ENCODE data around the gene FAAP20. TPM values are rescaled to one million over a fixed set of nuclear protein-coding genes. Genes with fewer than 3 reads are reported as not detected.

FAAP20 gene
- total RNA-seq, 1 experiment from 2014 or later: 119 TPM

DNA sequence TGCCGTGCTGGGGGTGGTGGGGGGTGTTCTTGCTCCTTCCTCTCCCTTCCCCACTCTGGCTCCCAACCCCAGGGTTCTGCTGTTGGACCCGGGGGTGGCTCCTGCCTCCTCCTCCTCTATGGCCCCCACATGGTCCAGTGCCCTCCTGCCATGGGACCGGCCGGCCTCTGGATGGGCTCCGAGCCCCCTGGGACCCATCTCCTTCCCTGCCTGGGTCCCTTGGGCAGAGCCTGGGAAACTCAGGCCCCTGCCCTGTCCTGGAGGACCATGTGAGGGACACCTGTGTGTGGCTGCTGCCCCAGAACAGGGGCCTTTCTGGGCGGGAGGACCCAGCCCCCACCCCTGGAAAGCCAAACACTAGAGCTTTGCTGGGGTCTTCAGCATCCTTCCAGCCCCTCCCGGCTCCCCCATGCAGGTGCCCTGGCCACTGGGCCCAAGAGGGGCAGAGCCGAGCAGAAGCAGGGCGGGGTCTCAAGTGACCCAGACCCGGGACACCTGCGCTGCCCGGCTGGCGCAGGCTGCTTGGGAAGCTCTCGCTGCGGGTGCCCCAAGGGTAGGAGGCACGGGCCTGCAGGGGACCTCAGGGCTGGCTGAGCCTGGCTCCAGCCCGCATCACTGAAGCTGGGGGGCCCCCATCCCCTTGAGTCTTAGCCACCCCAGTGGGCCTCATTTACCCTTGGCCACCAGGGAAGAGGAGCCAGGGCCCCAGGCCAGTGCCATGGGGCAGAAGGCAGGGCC is 2.5 kb upstream of the FAAP20 start:
- no peaks in the 10 kb centered on the region; the same call in 1 of the 2 replicates for H3K27me3 Mint-ChIP-seq (ENCODE audit: low read depth)
- H3K27ac ChIP-seq (ENCODE audit: insufficient read length, low read depth, low read length): no peak overlapping the region

More for the DNA sequence above, 2.5 kb upstream of the FAAP20 start:
- Histone ChIP-seq H3K18ac (ENCODE audit: insufficient read length, low read depth, low read length) (no peak overlapping the region), H3K9me3 (ENCODE audit: control insufficient read depth, low read depth, low read length) (no peaks in the 10 kb centered on the region), H2AFZ (ENCODE audit: low read length) (no peak overlapping the region), H3K79me1 (ENCODE audit: insufficient read depth, low read depth, low read length, poor library complexity, severe bottlenecking) (no peaks in the 10 kb centered on the region), H3T11ph (ENCODE audit: low read length) (no peak overlapping the region), H3K4ac (ENCODE audit: low read depth, low read length) (no peak overlapping the region), H3K23me2 (ENCODE audit: insufficient read length, low read depth, low read length, poor library complexity, severe bottlenecking) (peaks cover 5% of the 10 kb centered on the region), H3K23ac (ENCODE audit: insufficient read length, low read depth, low read length) (no peak overlapping the region), H3K27me3 (ENCODE audit: insufficient read depth, low read length) (no peaks in the 10 kb centered on the region), H4K91ac (ENCODE audit: insufficient read length, low read depth, low read length) (no peak overlapping the region), H3K9ac (ENCODE audit: extremely low read depth, insufficient read length, low read length) (no peak overlapping the region), H4K20me1 (ENCODE audit: control insufficient read depth, insufficient read depth, insufficient read length) (no peaks in the 10 kb centered on the region), H3K4me2 (ENCODE audit: insufficient read depth, insufficient read length, low read length) (no peak overlapping the region), H3K79me2 (ENCODE audit: insufficient read depth, low read length) (no peaks in the 10 kb centered on the region; the same call in 1 of the 2 replicates), H3K4me1 (ENCODE audit: insufficient read depth, low read length) (no peaks in the 10 kb centered on the region), H3K14ac (ENCODE audit: insufficient read depth, low read length) (no peak overlapping the region), H2BK5ac (ENCODE audit: insufficient read length, low read length) (no peak overlapping the region), H4K5ac (ENCODE audit: insufficient read length, low read depth, low read length) (no peak overlapping the region), H4K8ac (replicated peaks; ENCODE audit: insufficient read length, low read depth, low read length) (no peak overlapping the region), H2BK15ac (ENCODE audit: low read depth, low read length) (no peak overlapping the region), H2BK120ac (ENCODE audit: low read depth, low read length, poor library complexity, severe bottlenecking) (no peak overlapping the region), H2BK20ac (ENCODE audit: low read depth, low read length, poor library complexity, severe bottlenecking) (no peak overlapping the region), H2BK12ac (ENCODE audit: insufficient read length, low read depth, low read length) (no peak overlapping the region), H3K56ac (ENCODE audit: insufficient read length, low read depth, low read length) (no peak overlapping the region), H2AK5ac (ENCODE audit: insufficient read length, low read length) (no peak overlapping the region)
- no peaks in the 10 kb centered on the region for H3K9me3 Mint-ChIP-seq
- H3K4me3 Mint-ChIP-seq: no peak overlapping the region
- H3K27ac Mint-ChIP-seq: no peak overlapping the region
- DNase-seq: no peak
- H3K36me3 Mint-ChIP-seq (ENCODE audit: insufficient read depth in 1 of 3, low read depth in 3 of 3): peaks cover 4 to 7% (median 6%) of the 10 kb centered on the region in 3 experiments; a peak in 4 of 7 replicates
- no CpG with 5 or more reads among the region's 17 CpGs for WGBS (ENCODE audit: extremely low coverage, insufficient read length, low lambda C conversion rate)
- H3K4me1 Mint-ChIP-seq: peaks cover 7 to 17% of the 10 kb centered on the region in 2 experiments
- TF ChIP-seq, protein P1, sequence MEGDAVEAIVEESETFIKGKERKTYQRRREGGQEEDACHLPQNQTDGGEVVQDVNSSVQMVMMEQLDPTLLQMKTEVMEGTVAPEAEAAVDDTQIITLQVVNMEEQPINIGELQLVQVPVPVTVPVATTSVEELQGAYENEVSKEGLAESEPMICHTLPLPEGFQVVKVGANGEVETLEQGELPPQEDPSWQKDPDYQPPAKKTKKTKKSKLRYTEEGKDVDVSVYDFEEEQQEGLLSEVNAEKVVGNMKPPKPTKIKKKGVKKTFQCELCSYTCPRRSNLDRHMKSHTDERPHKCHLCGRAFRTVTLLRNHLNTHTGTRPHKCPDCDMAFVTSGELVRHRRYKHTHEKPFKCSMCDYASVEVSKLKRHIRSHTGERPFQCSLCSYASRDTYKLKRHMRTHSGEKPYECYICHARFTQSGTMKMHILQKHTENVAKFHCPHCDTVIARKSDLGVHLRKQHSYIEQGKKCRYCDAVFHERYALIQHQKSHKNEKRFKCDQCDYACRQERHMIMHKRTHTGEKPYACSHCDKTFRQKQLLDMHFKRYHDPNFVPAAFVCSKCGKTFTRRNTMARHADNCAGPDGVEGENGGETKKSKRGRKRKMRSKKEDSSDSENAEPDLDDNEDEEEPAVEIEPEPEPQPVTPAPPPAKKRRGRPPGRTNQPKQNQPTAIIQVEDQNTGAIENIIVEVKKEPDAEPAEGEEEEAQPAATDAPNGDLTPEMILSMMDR (conservative IDR thresholded peaks at IDR 0.05): no peak

Measured in H9 (cell line).